ENCODE data around the gene ALOXE3.
"Not testable (repeated sequence)": the region's sequence is repeated elsewhere in the genome, so short reads cannot be mapped to it uniquely, and the experiment has no call there.

ALOXE3 gene

DNA sequence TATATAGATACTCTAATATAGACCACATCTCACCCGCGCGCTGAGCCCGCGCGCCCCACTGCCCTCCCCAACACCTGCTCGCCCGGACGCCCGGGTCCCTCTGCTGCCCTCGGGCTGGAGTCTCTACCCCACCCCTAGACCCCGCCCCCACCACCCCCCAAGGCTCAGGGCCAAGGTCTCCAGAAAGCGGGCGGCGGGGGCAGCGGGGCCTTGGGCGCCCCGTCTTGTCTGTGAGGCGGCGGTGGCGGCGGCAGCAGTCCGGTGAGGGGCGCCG, 3.0 kb upstream of the ALOXE3 start:
- DNase-seq, result no peak

DNA sequence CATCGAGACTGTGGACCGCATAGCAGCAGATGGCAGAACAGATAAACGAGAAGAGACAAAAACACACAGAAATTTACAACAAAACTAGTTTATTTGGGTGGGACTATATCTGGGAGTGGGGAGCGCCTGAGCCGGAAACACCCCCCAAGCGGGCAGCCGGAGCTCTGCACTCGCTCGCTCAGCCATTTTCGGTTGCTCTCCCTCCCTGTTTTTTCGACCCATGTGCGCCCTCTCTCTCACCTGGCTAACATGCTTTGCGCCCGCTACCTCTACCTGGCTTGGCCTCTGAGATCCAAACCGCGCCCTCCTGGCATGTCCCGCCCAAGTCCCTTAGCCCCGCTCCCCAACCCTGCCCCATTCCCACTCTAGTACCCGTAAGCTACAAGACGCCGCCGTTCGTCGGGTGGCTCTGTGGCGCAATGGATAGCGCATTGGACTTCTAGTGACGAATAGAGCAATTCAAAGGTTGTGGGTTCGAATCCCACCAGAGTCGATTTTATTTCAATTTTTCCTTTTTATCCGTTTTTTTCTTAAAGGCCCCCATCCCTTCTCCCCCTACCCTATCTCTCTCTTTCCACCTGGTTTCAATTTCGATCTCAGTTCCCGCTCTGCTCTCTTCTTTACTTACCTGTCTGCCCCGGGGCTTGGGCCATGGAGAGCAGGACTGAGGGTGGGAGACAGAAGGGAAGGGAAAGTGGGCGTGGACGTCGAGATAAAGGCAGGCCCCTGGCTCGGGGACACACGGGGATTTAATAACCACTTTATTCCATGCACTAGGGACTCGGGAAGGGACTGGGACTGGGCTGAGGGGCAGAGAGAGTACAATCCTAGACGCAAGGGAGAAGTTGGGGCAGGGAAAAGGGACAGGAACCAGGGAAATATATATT, 2.4 kb upstream of the ALOXE3 start:
- peak; percentile 78 for DNase-seq

DNA sequence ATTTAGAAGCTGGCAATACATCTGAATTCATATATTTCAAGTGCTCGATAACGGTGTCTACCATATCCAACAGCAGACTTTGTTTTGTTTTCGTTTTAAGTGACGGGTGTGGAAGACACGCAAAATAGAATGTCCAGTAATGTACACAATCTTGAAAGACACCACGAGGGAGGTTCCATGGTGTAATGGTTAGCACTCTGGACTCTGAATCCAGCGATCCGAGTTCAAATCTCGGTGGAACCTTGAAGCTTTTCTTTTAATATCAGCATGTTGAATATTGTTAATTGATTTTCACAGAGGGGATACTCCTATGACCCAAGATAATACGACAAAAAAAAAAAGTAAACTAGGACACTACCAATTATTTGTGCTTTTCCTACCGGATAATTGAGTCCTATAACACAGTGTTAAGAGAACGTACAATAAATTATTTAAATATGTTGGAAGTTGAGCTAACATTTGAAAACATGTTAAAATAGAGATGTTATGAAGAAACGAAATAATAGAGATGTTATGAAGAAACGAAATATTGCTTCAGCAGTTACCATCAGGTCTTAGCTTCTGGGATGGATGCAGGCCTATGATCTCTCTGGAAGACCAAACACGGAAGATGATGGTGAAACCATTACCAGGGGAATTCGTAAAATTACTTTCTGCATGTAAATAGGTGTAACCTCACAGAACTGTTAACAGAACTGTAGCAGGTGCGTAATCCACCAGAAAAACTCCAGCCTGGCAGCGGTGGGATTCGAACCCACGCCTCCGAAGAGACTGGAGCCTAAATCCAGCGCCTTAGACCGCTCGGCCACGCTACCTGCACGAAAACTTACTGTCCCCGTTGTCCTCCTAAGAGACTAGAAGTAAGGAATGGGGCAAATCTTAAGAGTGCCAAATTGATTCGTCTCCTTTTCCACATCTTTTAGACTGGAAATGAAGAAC, 1.5 kb upstream of the ALOXE3 start:
- peak; percentile 87 for DNase-seq

DNA sequence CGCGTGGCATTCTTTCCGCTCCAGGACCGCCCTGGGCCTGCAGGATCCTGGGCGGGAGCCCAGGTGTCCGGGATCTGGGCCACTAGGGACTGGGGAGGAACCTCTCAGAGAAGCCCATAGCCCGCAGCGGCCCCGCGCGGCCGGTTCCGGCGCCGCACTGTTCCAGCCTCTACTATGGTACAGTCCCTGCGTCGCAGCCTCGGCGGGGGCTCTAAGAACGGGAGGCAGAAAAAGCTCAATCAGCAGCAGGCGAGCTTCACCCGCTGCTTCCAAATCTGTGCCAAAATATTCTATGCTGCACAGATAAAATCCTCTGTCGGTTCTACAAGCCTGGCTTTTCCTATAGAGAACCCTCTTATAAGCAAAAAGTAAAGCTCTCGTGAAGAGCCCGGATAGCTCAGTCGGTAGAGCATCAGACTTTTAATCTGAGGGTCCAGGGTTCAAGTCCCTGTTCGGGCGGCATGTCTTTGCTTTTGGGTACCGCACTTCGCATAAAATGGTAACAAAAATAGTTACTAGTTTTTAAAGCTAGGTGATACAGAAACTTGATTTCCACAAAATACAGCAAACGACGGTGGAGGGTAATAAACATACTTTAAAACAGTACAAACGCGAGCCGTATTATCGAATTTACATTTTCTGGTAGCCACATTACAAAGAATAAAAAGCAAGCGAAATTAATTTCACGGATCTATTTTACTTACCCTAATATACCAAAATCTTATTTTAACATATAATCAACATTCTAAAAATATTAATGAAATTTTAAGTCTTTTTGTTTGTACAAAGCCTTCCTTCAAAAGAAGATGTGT, 661 bp upstream of the ALOXE3 start:
- peak; percentile 89 for DNase-seq

DNA sequence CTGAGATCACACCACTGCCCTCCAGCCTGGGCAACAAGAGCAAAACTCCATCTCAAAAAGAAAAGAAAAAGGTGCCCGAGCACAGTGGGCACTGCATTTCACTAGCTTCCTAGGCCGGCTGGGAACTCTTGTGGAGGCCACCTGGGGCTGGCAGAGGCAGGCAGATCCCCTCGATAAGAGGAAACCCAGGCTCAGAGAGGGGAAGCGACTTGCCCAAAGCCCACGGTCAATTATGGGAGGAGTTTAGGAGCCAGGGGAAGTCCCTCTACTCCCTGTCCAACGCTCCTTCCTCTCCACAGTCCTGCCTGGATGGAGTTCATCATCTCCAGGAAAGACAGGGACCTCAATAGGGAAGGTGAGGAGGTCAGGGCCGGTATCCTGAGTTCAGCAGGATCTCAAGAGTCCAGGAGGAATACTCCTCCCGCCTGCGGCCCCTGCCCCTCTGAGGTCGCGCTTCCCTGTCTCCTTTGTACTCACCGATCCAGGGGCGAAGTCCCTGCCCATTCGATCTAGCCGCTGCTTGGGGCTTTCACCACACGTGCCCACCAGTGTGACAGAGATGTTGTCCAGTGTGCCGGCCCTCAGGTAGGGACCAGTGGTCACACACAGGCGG, 841 bp downstream of the ALOXE3 start:
- no peak for DNase-seq

DNA sequence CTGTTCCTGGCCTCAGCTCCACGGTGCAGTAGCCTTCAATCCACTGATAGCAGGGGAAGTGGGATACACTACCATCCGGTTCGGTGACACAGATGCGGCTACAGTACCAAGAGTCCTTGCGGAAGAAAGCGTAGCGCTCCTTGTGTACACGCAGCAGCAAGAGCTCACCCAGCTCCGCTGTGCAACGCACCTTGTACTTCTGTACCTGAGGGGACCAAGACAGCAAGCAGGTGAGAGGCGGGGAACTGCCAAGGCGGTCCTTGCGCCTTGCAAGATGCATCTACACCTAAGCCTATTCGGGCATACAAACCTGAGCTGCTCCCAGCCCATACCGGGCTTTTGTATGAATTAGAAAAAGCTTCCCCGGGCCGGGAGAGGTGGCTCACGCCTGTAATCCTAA, 1.5 kb downstream of the ALOXE3 start:
- DNase-seq, result no peak

DNA sequence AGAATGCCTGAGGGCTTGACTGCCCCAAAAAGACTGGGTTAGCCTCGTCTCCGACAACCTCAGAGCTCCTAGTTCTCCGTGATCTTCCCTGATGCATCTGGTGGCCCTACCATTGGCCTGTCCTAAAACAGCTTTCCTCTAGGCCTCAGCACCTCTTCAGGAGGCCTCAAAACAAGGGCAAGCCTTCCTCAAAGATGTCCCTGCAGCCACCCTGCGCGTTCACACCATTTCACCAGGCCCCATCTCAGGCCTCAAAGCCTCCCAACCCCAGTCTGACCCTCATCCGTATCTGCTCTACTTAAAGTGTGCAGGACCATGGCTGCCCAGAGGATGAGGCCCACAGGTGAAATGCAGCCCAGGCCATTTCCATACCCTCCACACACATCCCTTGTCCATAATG, 7.4 kb downstream of the ALOXE3 start:
- no peak for DNase-seq

DNA sequence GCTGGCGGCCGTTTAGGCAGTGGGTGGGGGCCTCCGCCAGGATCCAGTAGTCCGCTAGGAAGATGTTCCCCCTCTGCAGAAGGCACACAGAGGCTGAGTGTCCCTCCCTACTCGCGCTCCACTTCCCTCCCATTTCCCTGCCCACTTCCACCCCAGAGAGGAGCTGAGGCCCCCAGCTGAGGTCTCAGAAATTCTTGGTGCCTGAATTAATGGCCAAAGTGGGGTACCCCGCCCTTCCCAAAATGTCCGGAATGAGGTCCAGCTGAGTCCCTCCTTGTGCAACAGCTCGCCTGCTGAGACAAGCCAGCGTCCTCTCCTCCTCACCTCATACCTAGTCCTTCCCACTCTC, 7.9 kb downstream of the ALOXE3 start:
- DNase-seq, result no peak

DNA sequence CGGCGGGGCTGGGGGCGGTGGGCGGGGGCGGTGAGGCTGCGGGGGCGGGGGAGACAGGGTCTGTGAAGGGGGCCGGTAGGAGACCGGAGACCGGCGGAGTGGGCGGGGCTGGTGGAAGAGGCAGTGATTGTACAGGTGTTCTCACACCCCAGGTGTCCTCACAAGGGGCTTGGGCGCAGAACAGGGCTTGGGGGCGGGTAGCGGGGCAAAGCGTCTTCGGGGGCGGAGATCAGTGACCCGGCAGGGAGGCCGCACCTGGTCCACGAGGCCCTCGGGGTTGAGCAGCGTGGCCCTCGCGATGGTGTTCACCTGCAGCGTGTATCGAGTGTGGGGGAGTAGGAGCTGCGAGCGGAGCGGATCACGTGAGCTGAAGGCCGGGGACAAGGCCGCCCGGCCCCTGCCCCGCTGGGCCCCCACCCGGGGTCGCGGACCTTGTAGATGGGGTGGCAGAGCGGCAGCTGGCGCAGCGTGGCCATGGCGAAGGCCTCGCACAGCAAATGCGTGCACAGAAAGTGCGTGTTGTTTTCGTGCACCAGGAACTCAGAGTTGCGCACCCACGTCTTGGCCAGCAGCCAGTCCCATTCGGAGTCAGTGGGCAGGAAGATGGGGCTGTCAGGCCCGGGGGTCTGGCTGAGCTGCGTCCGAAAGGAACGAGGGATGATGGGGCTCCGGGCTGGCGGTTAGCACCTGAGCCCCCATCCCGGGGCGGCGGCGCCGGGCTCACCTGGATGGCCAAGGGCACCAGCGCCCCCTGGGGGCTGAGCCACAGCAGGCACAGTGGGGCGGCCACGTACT, 8.5 kb downstream of the ALOXE3 start:
- peak; percentile 84 for DNase-seq

DNA sequence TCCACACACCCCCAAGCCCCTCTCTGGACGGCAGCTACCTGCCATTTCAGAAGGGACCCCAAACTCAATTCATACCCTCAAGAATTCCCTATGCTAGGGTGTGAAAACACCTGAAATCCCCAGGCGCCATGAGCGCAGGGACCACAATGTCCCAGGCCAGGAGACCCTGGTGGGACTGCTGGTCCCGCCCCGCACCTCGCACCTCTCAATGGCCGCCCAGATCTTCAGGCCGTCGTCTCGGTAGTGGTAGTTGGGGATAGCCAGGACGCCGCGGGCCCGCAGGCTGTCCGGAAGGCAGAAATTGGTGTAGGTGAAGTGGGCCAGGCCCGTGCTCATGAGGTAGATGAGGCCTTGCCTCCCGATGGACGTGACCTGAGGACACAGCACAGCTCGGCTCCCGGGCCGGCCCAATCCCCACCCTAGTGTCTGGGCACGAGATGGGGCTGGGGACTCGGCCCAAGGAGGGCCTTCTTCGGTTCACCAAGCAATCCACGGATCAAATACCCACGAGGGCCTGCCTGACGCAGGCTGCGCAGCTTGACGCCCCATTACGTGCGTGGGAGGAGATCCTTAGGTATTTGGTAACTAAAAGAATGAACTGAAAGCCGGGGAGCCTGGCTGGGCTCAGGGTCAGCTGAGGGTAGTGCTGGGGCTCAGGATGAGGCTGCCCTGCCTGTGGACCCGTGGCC, 9.2 kb downstream of the ALOXE3 start:
- no peak for DNase-seq

DNA sequence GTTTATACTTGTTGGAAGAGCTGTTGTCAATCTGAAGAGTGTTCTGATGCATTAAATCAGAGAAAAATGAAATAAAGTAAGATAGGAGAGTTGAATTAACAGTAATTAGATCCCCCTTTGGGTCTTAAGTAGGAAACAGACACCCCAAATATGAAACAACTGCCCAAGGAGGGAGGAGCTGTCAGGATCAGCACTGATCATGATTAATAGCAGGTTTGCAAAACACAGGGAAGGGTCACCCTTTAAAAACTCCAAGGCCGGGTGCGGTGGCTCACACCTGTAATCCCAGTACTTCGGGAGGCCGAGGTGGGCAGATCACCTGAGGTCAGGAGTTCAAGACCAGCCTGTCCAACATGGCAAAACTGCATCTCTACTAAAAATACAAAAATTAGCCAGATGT, 11.3 kb downstream of the ALOXE3 start:
- DNase-seq, result not testable (repeated sequence)

DNA sequence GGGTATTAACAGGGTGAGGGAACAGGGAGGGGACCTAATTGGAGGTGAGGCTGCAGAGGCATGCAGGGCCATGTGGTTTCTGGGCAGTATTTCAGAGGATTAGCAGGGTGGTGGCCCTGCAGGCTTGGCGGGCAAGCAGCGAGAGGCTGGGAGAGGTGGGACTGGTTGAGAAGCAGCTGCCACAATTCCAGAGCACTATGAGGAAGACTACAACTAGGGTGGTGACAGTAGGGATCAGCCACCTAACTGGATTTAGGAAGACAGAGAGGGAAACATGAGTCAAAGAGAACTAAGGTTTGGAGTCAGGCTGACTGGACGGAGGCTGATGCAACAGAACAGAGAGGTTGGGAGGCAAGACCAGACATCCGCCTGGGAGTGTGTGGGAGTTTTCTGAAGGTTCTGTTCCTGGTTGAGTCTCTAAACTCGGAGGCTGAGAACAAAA, 12.3 kb downstream of the ALOXE3 start:
- no peak for DNase-seq

DNA sequence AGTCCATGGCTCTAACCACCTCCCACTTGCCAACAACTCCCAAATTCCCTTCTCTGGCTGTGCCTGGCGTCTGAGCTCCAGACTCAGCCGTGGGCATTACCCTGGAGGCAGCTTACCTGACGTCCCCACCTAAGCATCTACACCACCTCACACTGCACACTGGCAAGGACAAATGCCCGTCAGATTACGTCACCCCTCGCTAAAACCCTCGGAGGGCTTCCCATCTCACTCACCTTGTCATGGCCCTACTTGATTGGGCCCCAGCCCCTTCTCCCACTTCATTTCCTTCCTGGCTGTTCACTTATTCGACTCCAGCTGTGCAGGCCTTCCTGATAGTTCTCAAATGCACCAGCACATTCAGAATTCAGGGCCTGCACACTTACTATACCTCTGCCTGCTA, 13.4 kb downstream of the ALOXE3 start:
- no peak for DNase-seq

DNA sequence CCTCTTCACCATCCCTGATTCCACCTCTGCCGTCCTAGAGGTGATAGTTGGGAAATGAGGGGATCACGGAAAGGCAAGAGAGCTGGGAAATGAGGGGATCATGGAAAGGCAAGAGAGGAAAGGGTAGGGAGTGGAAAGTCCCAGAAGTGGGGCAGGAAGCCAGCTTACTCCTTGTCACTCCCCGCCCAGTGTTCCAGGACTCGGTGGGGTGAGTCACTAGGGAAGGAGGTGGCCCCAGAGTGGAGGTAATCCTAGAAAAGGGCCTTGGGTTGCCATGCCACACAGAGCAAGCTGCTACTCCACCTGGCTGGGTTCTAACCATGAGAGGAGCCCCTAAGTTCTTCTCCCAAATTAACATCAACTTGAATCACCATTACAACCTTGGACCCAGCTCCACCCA, 14.8 kb downstream of the ALOXE3 start:
- DNase-seq, result no peak

DNA sequence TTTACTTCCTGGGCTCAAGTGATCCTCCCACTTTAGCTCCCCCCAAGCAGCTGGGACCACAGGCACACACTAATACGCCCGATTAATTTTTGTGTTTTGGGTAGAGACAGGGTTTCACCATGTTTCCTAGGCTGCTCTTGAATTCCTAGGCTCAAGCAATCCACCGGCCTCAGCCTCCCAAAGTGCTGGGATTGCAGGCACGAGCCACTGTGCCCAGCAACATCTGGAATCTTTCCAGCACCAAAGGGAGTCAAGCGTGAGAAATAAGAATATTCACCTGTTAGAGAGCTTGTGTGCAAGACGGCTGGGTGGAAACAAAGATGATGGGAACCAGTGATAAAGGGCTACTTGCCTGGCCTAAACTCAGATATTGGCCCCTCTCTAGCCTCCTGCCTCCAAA, 16.6 kb downstream of the ALOXE3 start:
- no peak for DNase-seq

DNA sequence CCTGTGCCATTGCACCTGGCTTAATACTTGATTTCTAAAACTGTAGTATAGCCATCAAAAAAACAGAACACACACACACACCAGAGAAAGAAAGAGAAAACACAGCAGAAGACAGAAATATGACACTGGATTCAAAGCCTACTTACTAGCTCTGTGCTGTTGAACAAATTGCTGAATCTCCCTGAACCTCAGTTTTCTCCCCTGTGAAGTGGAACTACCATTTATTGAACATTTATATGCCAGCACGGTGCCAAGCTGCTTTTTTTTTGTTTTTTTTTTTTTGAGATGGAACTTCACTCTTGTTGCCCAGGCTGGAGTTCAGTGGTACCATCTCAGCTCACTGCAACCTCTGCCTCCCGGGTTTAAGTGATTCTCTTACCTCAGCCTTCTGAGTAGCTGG, 17.6 kb downstream of the ALOXE3 start:
- DNase-seq, result no peak

DNA sequence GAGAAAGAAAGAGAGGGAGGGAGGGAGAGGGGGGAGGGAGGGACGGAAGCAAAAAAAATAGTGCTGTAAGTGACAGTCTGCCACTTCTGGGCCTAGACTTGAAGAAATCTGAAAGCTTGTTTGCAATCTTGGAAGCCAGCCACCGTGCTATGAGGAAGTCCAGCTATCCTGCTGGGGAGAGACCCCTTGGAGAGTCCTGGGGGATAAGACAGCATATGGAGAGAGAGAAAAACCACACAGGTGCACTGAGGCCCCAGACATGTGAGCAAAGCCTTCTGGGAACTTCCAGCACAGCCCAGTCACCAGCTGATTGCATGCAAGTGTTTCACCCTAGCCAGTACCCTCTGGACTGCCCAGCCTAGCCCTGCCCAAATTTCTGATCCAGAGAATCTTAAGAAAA, 18.2 kb downstream of the ALOXE3 start:
- no peak for DNase-seq

DNA sequence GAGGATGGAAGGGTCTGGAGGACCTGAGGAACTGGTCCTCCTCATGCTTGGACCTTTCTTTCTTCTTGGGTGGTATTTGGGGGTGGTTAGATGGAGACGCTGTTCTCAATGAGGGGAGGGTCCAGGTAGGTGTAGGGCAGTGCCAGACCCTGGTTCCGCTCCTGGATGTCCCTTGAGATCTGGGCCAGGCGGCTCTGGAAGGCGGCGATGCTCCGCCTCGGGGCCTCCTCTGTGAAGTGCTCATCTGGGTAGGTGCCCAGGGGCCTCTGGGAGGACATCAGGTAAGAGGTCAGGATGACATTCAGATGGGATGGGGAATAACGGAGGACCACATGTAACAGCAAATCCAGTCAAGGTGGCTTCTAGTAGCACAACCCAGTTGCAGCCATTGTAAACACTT, 21.8 kb downstream of the ALOXE3 start:
- DNase-seq, result no peak

DNA sequence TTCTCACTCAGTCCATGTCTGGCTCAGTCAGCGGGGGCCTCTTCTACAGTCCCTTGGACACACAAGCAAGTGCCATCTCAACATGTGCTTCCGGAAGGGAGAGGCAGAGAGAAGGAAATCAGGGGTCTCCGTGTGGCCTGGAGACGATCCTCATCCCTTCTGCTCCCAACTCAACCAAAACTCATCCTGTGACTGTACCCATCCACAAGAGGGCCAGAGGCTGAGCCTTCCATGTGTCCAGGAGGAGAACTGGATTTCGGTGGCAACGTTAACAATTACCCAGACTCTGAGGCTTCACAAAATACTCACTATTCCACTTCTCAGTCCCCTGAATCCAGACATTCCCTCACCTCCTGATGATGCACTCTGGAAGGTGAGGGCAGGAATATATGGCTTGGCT, 23.0 kb downstream of the ALOXE3 start:
- no peak for DNase-seq

DNA sequence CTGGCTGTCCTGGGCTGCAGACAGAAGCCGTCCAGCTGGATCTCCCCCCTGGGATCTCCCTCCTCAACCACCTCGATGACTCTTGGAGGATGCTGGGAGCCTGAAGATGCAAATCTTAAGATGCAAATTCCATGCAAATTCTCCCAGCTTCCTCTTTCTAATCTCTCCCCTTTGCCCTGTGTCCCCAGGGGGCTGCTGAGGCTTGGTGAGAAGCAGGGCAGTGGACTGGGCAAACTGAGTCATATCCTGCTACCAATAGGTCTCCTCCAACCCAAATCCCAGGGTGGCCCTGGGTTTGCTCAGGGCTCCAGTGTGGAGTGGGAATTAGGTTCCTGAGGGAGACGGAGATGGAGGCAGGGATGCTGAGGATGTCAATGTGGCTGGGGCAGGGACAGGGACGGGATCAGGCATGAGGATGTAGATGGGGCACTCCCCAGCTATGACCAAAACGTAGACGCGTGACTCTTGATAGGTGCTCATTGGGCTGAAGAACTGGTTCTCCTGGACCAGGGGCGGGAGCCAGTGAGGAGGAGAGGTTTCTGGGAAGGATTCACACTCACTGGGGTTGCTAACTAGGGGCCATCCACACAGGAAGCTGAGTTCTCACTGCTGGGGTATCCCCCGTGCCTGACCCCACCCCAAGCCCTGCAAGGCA, 27.2 kb downstream of the ALOXE3 start:
- no peak for DNase-seq

DNA sequence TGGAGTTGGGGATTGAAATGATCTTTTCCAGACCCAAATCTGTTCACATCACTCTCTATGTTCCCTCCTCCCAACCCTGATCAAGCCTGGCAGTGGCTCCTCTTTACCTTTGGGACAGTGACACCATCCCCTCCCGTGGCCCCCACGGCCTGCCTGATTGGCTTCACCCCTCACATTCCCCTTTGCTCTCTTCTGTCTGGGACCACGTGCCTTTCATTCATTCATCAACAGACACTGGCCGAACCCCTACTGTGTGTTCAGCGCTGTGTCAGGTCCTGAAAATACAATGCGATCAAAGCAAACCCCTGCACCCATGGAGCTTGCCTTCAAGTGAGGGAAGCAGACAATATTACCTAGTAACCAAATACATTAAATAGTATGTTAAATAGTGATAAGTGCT, 28.6 kb downstream of the ALOXE3 start:
- DNase-seq, result no peak
